Fibroblast of mammary gland (primary cell): Measurements from ENCODE around the gene LMAN2.
A peak's percentile ranks its signal among the peaks of the same experiment; 100 is the strongest.
"Not testable (repeated sequence)": the region's sequence is repeated elsewhere in the genome, so short reads cannot be mapped to it uniquely, and the experiment has no call there.

ENCODE experiments used
- DNase-seq: peaks from one replicate; pipeline ENCODE4 v3.0.0-alpha.2; 2010; ENCODE audit warnings: low read depth
- H3K4me3 ChIP-seq: 2 replicates; pipeline ENCODE4 v1.5.1; 2011; ENCODE audit warnings: low read depth, mild to moderate bottlenecking, low read length, moderate library complexity; ENCODE audit not compliant: control insufficient read depth
- TF ChIP-seq, protein P1 (sequence below): conservative IDR thresholded peaks from 2 replicates; pipeline ENCODE4 v1.5.1; 2011; ENCODE audit warnings: low read depth, low read length, inconsistent platforms; ENCODE audit not compliant: control insufficient read depth, insufficient read depth

LMAN2 gene

DNA sequence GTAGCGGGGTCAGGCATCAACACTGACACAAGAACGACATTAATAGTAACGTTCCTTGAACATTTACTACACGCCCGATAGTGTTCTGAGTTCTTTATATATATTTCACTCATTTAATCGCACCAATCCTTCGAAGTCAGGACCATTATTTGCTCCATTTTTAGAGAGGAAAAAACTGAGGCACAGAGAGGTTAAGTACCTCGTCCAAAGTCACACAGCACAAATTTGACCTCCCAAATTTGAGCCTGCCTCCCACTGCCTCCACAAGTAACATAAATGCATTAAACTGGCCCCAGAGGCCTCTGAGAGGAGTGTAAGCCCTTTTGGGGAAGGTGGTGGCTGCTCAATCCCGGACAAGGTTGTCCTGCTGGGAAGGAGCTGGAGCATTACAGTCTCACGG, 12.1 kb upstream of the LMAN2 start:
- peak overlapping the region; percentile 9 for H3K4me3 ChIP-seq
- no peak for DNase-seq
- TF ChIP-seq, protein P1, sequence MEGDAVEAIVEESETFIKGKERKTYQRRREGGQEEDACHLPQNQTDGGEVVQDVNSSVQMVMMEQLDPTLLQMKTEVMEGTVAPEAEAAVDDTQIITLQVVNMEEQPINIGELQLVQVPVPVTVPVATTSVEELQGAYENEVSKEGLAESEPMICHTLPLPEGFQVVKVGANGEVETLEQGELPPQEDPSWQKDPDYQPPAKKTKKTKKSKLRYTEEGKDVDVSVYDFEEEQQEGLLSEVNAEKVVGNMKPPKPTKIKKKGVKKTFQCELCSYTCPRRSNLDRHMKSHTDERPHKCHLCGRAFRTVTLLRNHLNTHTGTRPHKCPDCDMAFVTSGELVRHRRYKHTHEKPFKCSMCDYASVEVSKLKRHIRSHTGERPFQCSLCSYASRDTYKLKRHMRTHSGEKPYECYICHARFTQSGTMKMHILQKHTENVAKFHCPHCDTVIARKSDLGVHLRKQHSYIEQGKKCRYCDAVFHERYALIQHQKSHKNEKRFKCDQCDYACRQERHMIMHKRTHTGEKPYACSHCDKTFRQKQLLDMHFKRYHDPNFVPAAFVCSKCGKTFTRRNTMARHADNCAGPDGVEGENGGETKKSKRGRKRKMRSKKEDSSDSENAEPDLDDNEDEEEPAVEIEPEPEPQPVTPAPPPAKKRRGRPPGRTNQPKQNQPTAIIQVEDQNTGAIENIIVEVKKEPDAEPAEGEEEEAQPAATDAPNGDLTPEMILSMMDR, result no peak

DNA sequence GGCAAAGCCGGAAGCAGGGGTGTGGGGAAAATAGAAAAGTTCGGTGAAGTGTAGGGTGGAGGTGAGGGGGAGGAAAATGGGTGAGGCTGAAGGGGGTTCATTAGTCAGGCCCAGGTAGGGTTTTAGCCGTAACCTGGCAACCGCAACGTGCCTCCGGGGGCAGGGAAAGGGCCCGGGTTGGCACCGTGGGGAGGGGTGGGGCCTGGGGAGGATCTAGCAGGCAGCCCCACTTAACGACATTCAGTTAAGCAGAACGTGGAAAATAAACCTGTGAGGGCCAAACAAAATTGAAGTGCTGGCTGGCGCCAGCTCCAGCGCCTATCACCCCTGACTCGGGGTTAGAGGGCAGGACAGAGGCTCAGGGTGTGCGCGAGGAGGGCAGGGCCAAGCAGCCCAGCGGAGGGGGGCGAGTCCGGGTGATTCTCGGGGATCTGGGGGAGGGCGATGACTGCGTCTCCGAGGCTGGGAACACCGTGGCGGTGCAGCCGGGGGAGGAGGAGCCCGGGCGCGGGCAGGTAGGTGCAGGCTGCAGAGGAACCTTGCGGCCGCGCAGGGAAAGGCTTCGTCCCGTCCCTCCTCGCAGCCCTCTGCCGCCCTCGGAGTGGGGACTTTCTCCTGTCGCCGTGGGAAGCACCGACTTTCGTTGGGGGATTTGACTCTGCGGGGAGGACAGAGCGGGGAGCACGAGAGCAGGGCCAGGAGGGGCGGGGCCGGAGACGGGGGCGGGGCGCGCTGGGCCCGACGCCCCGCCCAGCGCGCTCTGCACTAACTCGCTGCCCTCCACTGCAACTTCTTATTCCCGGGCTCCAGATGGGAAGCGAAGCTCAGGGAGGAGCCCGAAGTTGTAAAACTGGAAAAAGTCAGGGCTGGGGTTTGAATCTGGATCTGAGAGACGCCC, 11.4 kb upstream of the LMAN2 start:
- no peak for DNase-seq
- H3K4me3 ChIP-seq, result peak overlapping the region; percentile 40
- TF ChIP-seq, protein P1, result no peak

DNA sequence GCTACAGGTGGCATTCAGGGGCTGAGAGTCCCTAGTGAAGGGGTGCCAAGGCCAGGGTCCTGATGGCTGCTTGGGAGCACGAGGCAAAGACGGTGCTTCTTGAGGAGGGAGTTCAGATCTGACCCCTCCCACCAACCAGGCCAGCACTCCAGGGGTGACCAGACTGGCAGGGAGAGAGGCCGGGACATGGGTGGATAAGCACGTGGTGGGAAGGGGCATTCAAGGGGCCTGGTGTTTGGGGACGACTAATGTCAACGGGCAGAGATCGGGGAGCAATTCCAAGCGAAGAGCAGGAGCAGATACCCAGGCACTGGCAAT, 10.8 kb upstream of the LMAN2 start:
- no peak overlapping the region for H3K4me3 ChIP-seq
- TF ChIP-seq, protein P1, result no peak
- no peak for DNase-seq

DNA sequence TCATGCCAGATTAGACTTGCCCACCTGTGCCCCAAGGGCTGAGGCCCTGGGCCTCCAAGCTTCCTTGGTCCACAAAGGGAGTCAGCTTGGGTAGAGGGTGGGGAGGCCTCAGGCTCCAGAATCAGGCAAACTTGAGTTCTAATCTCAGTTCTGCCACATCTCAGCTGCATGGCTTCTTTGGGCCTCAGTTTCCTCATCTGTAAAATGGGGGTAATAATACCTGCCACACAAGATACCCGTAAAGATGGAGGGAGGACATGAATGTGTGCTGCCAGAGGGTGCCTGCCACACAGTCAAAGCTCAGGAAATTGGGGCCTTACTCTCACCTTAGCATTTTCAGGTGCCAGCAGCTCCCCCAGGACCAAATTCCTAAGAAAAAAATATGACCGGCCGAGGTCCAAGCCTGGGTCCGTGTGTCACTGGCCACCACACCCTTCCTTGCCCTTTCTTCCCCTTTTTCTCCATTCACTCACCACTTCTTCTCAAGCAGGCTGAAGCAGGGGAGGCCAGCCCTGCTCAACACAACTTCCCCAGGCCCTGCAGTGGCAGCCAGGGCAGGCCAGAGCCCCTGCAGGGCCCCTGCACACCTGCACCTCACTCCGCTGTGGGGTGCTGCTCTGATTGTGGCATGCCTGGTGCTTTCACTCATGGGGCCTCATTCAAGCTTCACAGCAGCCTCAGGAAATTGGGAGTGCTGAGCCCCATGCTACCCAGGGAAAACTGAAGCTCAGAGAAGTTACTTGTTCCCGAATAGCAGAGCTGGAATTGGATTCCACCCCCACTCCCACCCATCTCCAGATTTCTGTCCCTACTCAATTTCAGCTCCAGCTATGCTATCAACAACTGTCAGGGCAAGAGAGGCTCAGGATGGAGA, 10.2 kb upstream of the LMAN2 start:
- TF ChIP-seq, protein P1, result no peak
- H3K4me3 ChIP-seq, result no peak overlapping the region
- DNase-seq, result no peak

DNA sequence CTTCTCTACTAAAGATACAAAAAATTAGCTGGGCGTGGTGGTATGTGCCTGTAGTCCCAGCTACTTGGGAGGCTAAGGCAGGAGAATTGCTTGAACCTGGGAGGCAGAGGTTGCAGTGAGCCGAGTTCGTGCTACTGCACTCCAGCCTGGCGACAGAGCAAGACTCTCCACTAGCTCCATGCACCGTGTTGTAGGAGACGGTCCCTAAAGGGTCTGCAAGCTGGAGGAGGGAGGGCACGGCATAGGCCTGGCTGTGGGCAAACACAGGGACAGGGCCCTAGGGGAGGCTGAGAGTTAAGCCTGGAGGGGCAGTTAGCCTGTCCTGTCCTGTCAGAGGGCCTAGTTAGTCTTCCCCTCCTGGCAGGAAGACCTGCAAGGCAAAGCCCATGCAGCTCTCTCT, 9.3 kb upstream of the LMAN2 start:
- DNase-seq, H3K4me3 ChIP-seq: not testable (repeated sequence)

DNA sequence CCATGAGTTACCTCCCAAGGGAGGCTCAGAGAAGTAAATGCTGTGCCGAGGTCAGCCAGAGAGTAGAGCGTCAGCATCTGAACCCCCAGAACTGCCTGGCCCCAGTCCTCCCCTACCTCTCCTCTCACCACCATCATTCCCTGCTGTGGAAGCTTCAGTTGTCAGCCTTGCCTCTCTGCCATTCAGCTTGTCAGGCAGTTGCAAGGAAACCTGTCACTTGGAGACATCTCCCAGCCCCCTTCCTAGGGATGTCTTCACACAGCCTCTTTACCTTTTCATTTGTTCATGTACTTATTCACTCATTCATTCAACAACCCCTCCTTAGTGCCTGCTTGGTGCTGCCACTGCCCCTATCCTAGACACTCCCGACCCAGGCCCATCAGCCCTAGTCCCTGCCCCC, 8.4 kb upstream of the LMAN2 start:
- TF ChIP-seq, protein P1, result no peak
- DNase-seq, result no peak
- no peak overlapping the region for H3K4me3 ChIP-seq

DNA sequence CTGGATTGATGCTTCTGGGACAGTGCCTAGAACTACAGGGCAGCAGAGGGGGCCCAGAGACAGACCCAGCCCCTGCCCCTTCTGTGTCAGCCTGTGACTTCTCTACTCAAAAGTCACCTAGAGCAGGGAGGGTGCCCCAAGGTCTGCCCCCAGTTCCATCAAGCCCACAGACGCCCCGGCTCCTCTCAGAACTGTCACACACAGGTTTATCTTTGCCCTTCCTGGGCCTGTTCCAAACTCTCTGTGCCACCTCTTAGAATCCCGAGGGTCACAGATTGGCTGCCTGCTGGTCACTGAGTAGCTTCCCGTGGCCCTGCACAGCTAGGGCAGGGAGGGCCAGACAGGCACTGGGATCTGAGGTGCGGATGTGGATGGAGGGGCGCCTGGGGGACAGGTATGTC, 8.0 kb upstream of the LMAN2 start:
- TF ChIP-seq, protein P1, result no peak
- H3K4me3 ChIP-seq, result no peak overlapping the region
- no peak for DNase-seq
